Esophagus squamous epithelium (tissue), 5 donors: ENCODE measurements around the gene AKT2. TPM values are rescaled to one million over a fixed set of nuclear protein-coding genes. Genes with fewer than 3 reads are reported as not detected.

Experiments used
- DNase-seq: peaks from one replicate; lab custom pipeline; 2025; lab: John Stamatoyannopoulos, UW
- H3K27ac ChIP-seq, 4 donors: fragments of 200-600 bp; sonication (generic); one replicate each; pipeline ENCODE4 v1.5.1; 2016 to 2019; ENCODE audit warnings: mild to moderate bottlenecking in 1 of 4
- H3K27me3 ChIP-seq, 4 donors: fragments of 200-600 bp; sonication (generic); 1 replicate in 3 of 4; 2 replicates in 1 of 4; pipeline versions ENCODE4 v1.5.1 to v1.6.0; 2017 to 2021; ENCODE audit warnings: antibody characterized with exemption in 1 of 4
- H3K36me3 ChIP-seq, 3 donors: fragments of 200-600 bp; sonication (generic); one replicate each; pipeline ENCODE4 v1.5.1; 2016 to 2019
- H3K4me1 ChIP-seq, 3 donors: fragments of 200-600 bp; sonication (generic); one replicate each; pipeline ENCODE4 v1.5.1; 2017 to 2019
- H3K4me3 ChIP-seq, 4 donors: fragments of 200-600 bp; sonication (generic); 1 replicate in 3 of 4; 2 replicates in 1 of 4; pipeline ENCODE4 v1.5.1; 2016 to 2019; ENCODE audit warnings: mild to moderate bottlenecking in 2 of 4, moderate library complexity in 1 of 4
- H3K9me3 ChIP-seq, 3 donors: fragments of 200-600 bp; sonication (generic); one replicate each; pipeline ENCODE4 v1.5.1; 2016 to 2019
- CTCF ChIP-seq, 6 experiments: fragments of 450-650 bp in 4 of 6; fragments of 200-600 bp in 2 of 6; sonication (generic) in 2 of 6; IDR thresholded peaks; one replicate each; pipeline ENCODE4 v1.5.1; 2016 to 2019; ENCODE audit warnings: antibody characterized with exemption in 6 of 6, mild to moderate bottlenecking in 4 of 6, moderate library complexity in 4 of 6
- POLR2A ChIP-seq, 4 donors: fragments of 450-650 bp; IDR thresholded peaks; one replicate each; pipeline ENCODE4 v1.6.1; 2017; ENCODE audit warnings: antibody characterized with exemption in 4 of 4, mild to moderate bottlenecking in 4 of 4, moderate library complexity in 3 of 4
- WGBS, 2 donors: methylation state at CpG; one replicate each; pipeline ENCODE4 v1.1.5; 2018; 5-methylcytosine and 5-hydroxymethylcytosine counted together
- intact Hi-C: fragments of 100-400 bp; cut with DNase I; formaldehyde crosslinking; loops from one replicate; pipeline ENCODE4 v1.15.0; 2022
- total RNA-seq, 4 donors: library from RNA; depleted of rRNA; stranded (reverse); fragments of >200 nt; gene quantifications; one replicate each; pipeline ENCODE4 v1.1.0, GENCODE V29; 2016
- donor health status: DM: yes; HTN: yes; CAD: no.

AKT2 gene
- total RNA-seq, 4 donors from 2014 or later: 59.0 to 84.7 (median 69.0) TPM

GRCh38 chr19:40286971-40287421 is 1.9 kb upstream of the AKT2 start:
- Histone ChIP-seq H3K36me3 (peaks cover 0 to 7% (median 0%) of the 10 kb centered on the region in 3 donors), H3K27ac (peak overlapping the region in 2 of 4 donors; percentile 40 to 99), H3K4me3 (no peak overlapping the region), H3K4me1 (peaks cover 16 to 40% (median 26%) of the 10 kb centered on the region in 3 donors), H3K27me3 (no peaks in the 10 kb centered on the region), H3K9me3 (no peaks in the 10 kb centered on the region)
- intact Hi-C loops: no loop called here
- DNase-seq: no peak
- 79 to 88% methylated on average over 4 to 8 of the region's 8 CpGs for WGBS, 2 donors
- no peak for TF ChIP-seq POLR2A (IDR thresholded peaks at IDR 0.05)

GRCh38 chr19:40286235-40286970 is 1.3 kb upstream of the AKT2 start:
- TF ChIP-seq CTCF (IDR thresholded peaks at IDR 0.05) (no peak), POLR2A (IDR thresholded peaks at IDR 0.05) (no peak)
- intact Hi-C loops: no loop called here
- Histone ChIP-seq H3K4me3 (peak overlapping the region in 2 of 4 donors; percentile 96 to 100), H3K4me1 (peaks cover 19 to 46% (median 30%) of the 10 kb centered on the region in 3 donors), H3K27ac (peak overlapping the region; percentile 40 to 99 (median 87)), H3K27me3 (no peaks in the 10 kb centered on the region), H3K36me3 (peaks cover 0 to 12% (median 0%) of the 10 kb centered on the region in 3 donors), H3K9me3 (no peaks in the 10 kb centered on the region)
- no peak for DNase-seq
- 58 to 62% methylated on average over 7 to 16 of the region's 16 CpGs for WGBS, 2 donors

GRCh38 chr19:40285353-40286234 is 449 bp upstream of the AKT2 start:
- intact Hi-C loops: no loop called here

GRCh38 chr19:40284251-40284500 is 969 bp downstream of the AKT2 start:
- 0% methylated on average over 3 to 4 of the region's 4 CpGs for WGBS, 2 donors
- H3K9me3 ChIP-seq: no peaks in the 10 kb centered on the region
- peak overlapping the region; percentile 66 to 100 (median 82) for H3K4me3 ChIP-seq
- no peaks in the 10 kb centered on the region for H3K27me3 ChIP-seq
- DNase-seq: no peak
- H3K27ac ChIP-seq: peak overlapping the region; percentile 86 to 99 (median 92)
- H3K4me1 ChIP-seq: peaks cover 37 to 68% (median 52%) of the 10 kb centered on the region in 3 donors
- H3K36me3 ChIP-seq: peaks cover 0 to 12% (median 0%) of the 10 kb centered on the region in 3 donors
- intact Hi-C loops: no loop called here
- TF ChIP-seq CTCF (IDR thresholded peaks at IDR 0.05): no peak
- no peak for TF ChIP-seq POLR2A (IDR thresholded peaks at IDR 0.05)

More at GRCh38 chr19:40285353-40286234, 449 bp upstream of the AKT2 start:
- peak in 1 of 6 experiments; percentile 29 for TF ChIP-seq CTCF (IDR thresholded peaks at IDR 0.05)
- TF ChIP-seq POLR2A (IDR thresholded peaks at IDR 0.05): peak in 3 of 4 donors; percentile 35 to 79 (median 45)
- peaks cover 25 to 54% (median 38%) of the 10 kb centered on the region in 3 donors for H3K4me1 ChIP-seq
- DNase-seq: peak; percentile 91
- peak overlapping the region; percentile 86 to 99 (median 92) for H3K27ac ChIP-seq
- H3K27me3 ChIP-seq: no peaks in the 10 kb centered on the region
- H3K4me3 ChIP-seq: peak overlapping the region; percentile 66 to 100 (median 82)
- H3K9me3 ChIP-seq: no peaks in the 10 kb centered on the region
- WGBS, 2 donors: 20 to 31% methylated on average over 8 to 16 of the region's 42 CpGs
- H3K36me3 ChIP-seq: peaks cover 0 to 12% (median 0%) of the 10 kb centered on the region in 3 donors

- TF ChIP-seq CTCF (IDR thresholded peaks at IDR 0.05) (no peak), POLR2A (IDR thresholded peaks at IDR 0.05) (no peak)
- H3K4me1 ChIP-seq: peaks cover 37 to 74% (median 57%) of the 10 kb centered on the region in 3 donors
- peak overlapping the region; percentile 86 to 99 (median 92) for H3K27ac ChIP-seq
- no peaks in the 10 kb centered on the region for H3K9me3 ChIP-seq
- peak overlapping the region; percentile 66 to 100 (median 82) for H3K4me3 ChIP-seq
- no peak for DNase-seq
- H3K36me3 ChIP-seq: peaks cover 0 to 12% (median 0%) of the 10 kb centered on the region in 3 donors
- WGBS, 2 donors: 38 to 49% methylated on average over 7 to 8 of the region's 12 CpGs
- intact Hi-C loops: no loop called here
- no peaks in the 10 kb centered on the region for H3K27me3 ChIP-seq
These were observed 1.5 kb downstream of the AKT2 start for GRCh38 chr19:40283414-40284250.
